22Rv1 (cell line): ENCODE measurements around the gene CLASP1.
"Not testable (repeated sequence)": the region's sequence is repeated elsewhere in the genome, so short reads cannot be mapped to it uniquely, and the experiment has no call there.

ENCODE experiments used
- H3K27ac ChIP-seq: fragments of 450-650 bp; 2 replicates; pipeline ENCODE4 v1.5.1; 2017
- CTCF ChIP-seq: fragments of 450-650 bp; IDR thresholded peaks from 2 replicates; pipeline ENCODE4 v1.5.1; 2017; ENCODE audit warnings: mild to moderate bottlenecking
- ZFX ChIP-seq: fragments of 450-650 bp; IDR thresholded peaks from 2 replicates; pipeline ENCODE4 v1.6.1; 2017; ENCODE audit warnings: antibody characterized with exemption, borderline replicate concordance

CLASP1 gene

GRCh38 chr2:121309323-121309722 lies 339.9 kb downstream of the CLASP1 start:
- no peak for TF ChIP-seq CTCF
- no peak for TF ChIP-seq ZFX
- H3K27ac ChIP-seq = no peak overlapping the region

- TF ChIP-seq CTCF (no peak), ZFX (no peak)
- H3K27ac ChIP-seq = no peak overlapping the region
Observed at GRCh38 chr2:121307048-121307447, 342.2 kb downstream of the CLASP1 start.

GRCh38 chr2:121304941-121305340 lies 344.3 kb downstream of the CLASP1 start:
- TF ChIP-seq ZFX (no peak), CTCF (no peak)
- H3K27ac ChIP-seq = no peak overlapping the region

- TF ChIP-seq ZFX (no peak), CTCF (no peak)
- no peak overlapping the region for H3K27ac ChIP-seq
Observed at GRCh38 chr2:121303531-121304263, 345.6 kb downstream of the CLASP1 start.

- H3K27ac ChIP-seq = not testable (repeated sequence)
Observed at GRCh38 chr2:121301190-121301589, 348.1 kb downstream of the CLASP1 start.

GRCh38 chr2:121298476-121298875 lies 350.8 kb downstream of the CLASP1 start:
- no peak overlapping the region for H3K27ac ChIP-seq
- no peak for TF ChIP-seq ZFX
- no peak for TF ChIP-seq CTCF

- H3K27ac ChIP-seq = not testable (repeated sequence)
Observed at GRCh38 chr2:121297866-121298265, 351.4 kb downstream of the CLASP1 start.

GRCh38 chr2:121297217-121297830 lies 351.9 kb downstream of the CLASP1 start:
- H3K27ac ChIP-seq = no peak overlapping the region
- TF ChIP-seq CTCF = peak; percentile 74
- TF ChIP-seq ZFX = no peak
